ENCODE results near the gene PIEZO1. TPM values are rescaled to one million over a fixed set of nuclear protein-coding genes. Genes with fewer than 3 reads are reported as not detected.

The PIEZO1 gene
- total RNA-seq, 1 experiment from 2014 or later, result 224 TPM

- Histone ChIP-seq H3K36me3 (ENCODE audit: control insufficient read depth in 1 of 2, insufficient read depth in 2 of 2, low read length in 2 of 2) (no peaks in the 10 kb centered on the region), H3K27ac (ENCODE audit: low read depth, low read length) (no peak overlapping the region), H3K9ac (ENCODE audit: low read length) (no peak overlapping the region), H3K9me2 (ENCODE audit: insufficient read depth) (no peaks in the 10 kb centered on the region), H3K27me3 (ENCODE audit: insufficient read depth, low read length) (no peaks in the 10 kb centered on the region), H2AFZ (ENCODE audit: low read depth, low read length, poor library complexity, severe bottlenecking) (no peak overlapping the region), H3K9me3 (ENCODE audit: control insufficient read depth in 1 of 2, insufficient read depth in 1 of 2, low read depth in 1 of 2, low read length in 2 of 2) (no peaks in the 10 kb centered on the region), H3K4me3 (replicated peaks in 1 of 2; ENCODE audit: low read depth in 1 of 2, low read length in 2 of 2) (no peak overlapping the region), H4K20me1 (ENCODE audit: insufficient read depth) (no peaks in the 10 kb centered on the region), H3K79me2 (ENCODE audit: insufficient read depth, low read length) (no peaks in the 10 kb centered on the region), H3K4me2 (ENCODE audit: low read length) (no peak overlapping the region), H3K4me1 (ENCODE audit: control insufficient read depth in 1 of 2, insufficient read depth in 2 of 2, low read length in 2 of 2) (peaks cover 0 to 4% of the 10 kb centered on the region in 2 experiments; a peak in 1 of 4 replicates)
- intact Hi-C loops (cut with micrococcal nuclease), result no loop called here
- ATAC-seq, result no peak
- CTCF ChIA-PET, result no interaction called here
- BruUV-seq (replicated peaks), result no TSS peak
- RAD21 ChIA-PET (ENCODE audit: low non-redundant PET in 1 of 2, low total read pairs in 2 of 2, uncharacterized antibody in 2 of 2, unreplicated experiment in 2 of 2), result no interaction called here
- DNase-seq (ENCODE audit: low read depth, low spot score), result no peak
- POLR2A ChIA-PET, result no interaction called here
- TF ChIP-seq POLR2AphosphoS5 (IDR thresholded peaks at IDR 0.05; ENCODE audit: low read depth, low read length) (no peak), SRF (IDR thresholded peaks at IDR 0.05; ENCODE audit: low read depth) (no peak), FOSL1 (IDR thresholded peaks at IDR 0.05; ENCODE audit: low read depth) (no peak), CTCF (IDR thresholded peaks at IDR 0.05 in 2 of 3, conservative IDR thresholded peaks at IDR 0.05 in 1 of 3; ENCODE audit: borderline replicate concordance in 1 of 3, insufficient read depth in 1 of 3, low read depth in 2 of 3, low read length in 2 of 3) (no peak), TCF7L2 (IDR thresholded peaks at IDR 0.05; ENCODE audit: borderline replicate concordance, extremely low read depth, insufficient read depth, insufficient read length) (no peak), YY1 (IDR thresholded peaks at IDR 0.05; ENCODE audit: extremely low read depth, insufficient replicate concordance, low read depth, low read length) (no peak), REST (IDR thresholded peaks at IDR 0.05; ENCODE audit: low read depth) (no peak), CEBPB (IDR thresholded peaks at IDR 0.05; ENCODE audit: low read depth) (no peak), POLR2A (IDR thresholded peaks at IDR 0.05; ENCODE audit: borderline replicate concordance, extremely low read depth, insufficient read depth, insufficient read length) (no peak), JUND (IDR thresholded peaks at IDR 0.05) (no peak), ELF1 (IDR thresholded peaks at IDR 0.05; ENCODE audit: borderline replicate concordance, low read depth) (no peak), ATF3 (IDR thresholded peaks at IDR 0.05) (no peak), EGR1 (IDR thresholded peaks at IDR 0.05; ENCODE audit: low read depth) (no peak), ZFX (IDR thresholded peaks at IDR 0.05) (no peak), MAX (IDR thresholded peaks at IDR 0.05) (no peak), EZH2 (IDR thresholded peaks at IDR 0.05) (no peak), RAD21 (IDR thresholded peaks at IDR 0.05; ENCODE audit: low read depth) (no peak), SIN3A (IDR thresholded peaks at IDR 0.05; ENCODE audit: low read depth) (no peak), ZBTB33 (IDR thresholded peaks at IDR 0.05; ENCODE audit: extremely low read depth, insufficient replicate concordance, low read length) (no peak), EZH2phosphoT487 (IDR thresholded peaks at IDR 0.05; ENCODE audit: borderline replicate concordance) (no peak)
Measured at GRCh38 chr16:88830258-88830657, 45.2 kb upstream of the PIEZO1 start.

Measured in HCT116 (cell line).